H1 (cell line): ENCODE results near the gene TEAD1. TPM values are rescaled to one million over a fixed set of nuclear protein-coding genes. Genes with fewer than 3 reads are reported as not detected.

Experiments
- EZH2 ChIP-seq: fragments of 200-600 bp; sonication (generic); IDR thresholded peaks from 2 replicates; pipeline ENCODE4 v1.7.1; 2012; ENCODE audit warnings: low read depth, mild to moderate bottlenecking, moderate library complexity, low read length, inconsistent platforms; ENCODE audit not compliant: severe bottlenecking
- polyA plus RNA-seq, 7 experiments: library from polyadenylated mRNA; depleted of rRNA in 3 of 7; stranded (reverse) in 5 of 7; unstranded in 2 of 7; fragments of >200 nt in 5 of 7; fragments of 200-250 nt in 2 of 7; gene quantifications; 1 replicate in 5 of 7; 2 replicates in 1 of 7; 4 replicates in 1 of 7; pipeline versions ENCODE4 v1.2.1 to v1.2.3, GENCODE V29; 2011 to 2013; ENCODE audit warnings: missing spikeins in 2 of 7, mixed read lengths in 2 of 7
- total RNA-seq: library from RNA; stranded (reverse); fragmentation: NEBNext Ultra II Directional; extraction: Animal tissue kit (Norgen Biotek cat#: 25700); gene quantifications from 2 replicates; pipeline ENCODE4 v1.2.1, GENCODE V29; 2021

TEAD1 gene
- total and polyA plus RNA-seq, 2 of the 8 experiments (the other 6 are each of a cell fraction or from before 2014, with no cell fraction given), result 15.6 to 67.4 TPM

DNA sequence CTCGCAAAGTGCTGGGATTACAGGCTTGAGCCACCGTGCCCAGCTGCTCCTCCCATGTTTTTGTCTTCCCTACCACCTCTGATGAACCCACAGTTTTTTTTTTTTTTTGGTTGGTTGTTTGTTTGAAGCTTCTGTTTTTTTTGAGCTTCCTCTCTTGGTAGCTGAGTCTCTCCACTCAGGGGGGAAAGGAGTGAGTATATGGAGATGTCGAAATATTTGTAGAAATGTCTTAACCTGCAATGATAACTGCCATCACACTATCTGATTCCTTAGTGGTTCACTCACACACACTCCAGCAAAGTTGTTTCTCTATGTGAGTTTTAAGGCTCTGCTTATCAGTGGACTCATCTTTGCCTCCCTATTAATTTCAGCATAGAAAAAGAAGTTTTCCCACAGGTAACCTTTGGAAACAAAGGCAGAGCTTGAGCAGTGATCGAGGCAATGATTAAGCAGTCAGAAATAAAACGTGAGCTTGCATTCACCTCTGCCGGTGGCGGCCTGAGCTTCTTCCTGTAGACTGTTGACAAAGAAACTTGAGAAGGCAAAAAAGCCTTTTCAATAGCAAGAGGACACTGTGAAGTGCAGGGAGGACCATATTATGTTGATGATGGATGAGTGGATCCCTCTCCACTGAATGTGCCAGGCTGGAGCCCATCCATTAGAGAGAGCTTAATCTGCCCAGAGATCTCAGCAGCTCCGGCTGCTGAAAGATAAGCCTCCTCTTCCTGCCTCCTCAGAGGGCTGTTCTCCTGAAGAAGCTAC lies 305.9 kb downstream of the TEAD1 start (continued):
- TF ChIP-seq EZH2, result no peak
- TF ChIP-seq, all 59 proteins: peak for 0
